Thyroid gland (tissue), 4 donors: ENCODE measurements around the gene DIO3. TPM values are rescaled to one million over a fixed set of nuclear protein-coding genes. Genes with fewer than 3 reads are reported as not detected.

Source experiments
- DNase-seq, 2 donors: peaks; one replicate each; pipeline ENCODE4 v3.0.0-alpha.2; 2019
- H3K27ac ChIP-seq, 3 donors: fragments of 200-600 bp; sonication (generic); 1 replicate in 2 of 3; 2 replicates in 1 of 3; pipeline ENCODE4 v1.5.1; 2016 to 2019; ENCODE audit warnings: mild to moderate bottlenecking in 1 of 3, moderate library complexity in 1 of 3
- H3K27me3 ChIP-seq: fragments of 200-600 bp; sonication (generic); one replicate; pipeline ENCODE4 v1.5.1; 2019
- H3K36me3 ChIP-seq, 2 donors: fragments of 200-600 bp; sonication (generic); one replicate each; pipeline ENCODE4 v1.5.1; 2016 to 2019
- H3K4me1 ChIP-seq, 2 donors: fragments of 200-600 bp; sonication (generic); one replicate each; pipeline ENCODE4 v1.5.1; 2017 to 2019
- H3K4me3 ChIP-seq, 3 donors: fragments of 200-600 bp; sonication (generic); replicated peaks in 1 of 3; 1 replicate in 2 of 3; 2 replicates in 1 of 3; pipeline ENCODE4 v1.5.1; 2016; ENCODE audit warnings: mild to moderate bottlenecking in 1 of 3
- H3K9me3 ChIP-seq: fragments of 200-600 bp; sonication (generic); one replicate; pipeline ENCODE4 v1.5.1; 2017
- CTCF ChIP-seq, 6 experiments: fragments of 200-600 bp in 3 of 6; fragments of 450-650 bp in 3 of 6; sonication (generic) in 3 of 6; IDR thresholded peaks; one replicate each; pipeline ENCODE4 v1.5.1; 2016 to 2019; ENCODE audit warnings: antibody characterized with exemption in 6 of 6, mild to moderate bottlenecking in 2 of 6, inconsistent platforms in 1 of 6, moderate library complexity in 1 of 6
- POLR2A ChIP-seq, 2 donors: fragments of 450-650 bp; IDR thresholded peaks; one replicate each; pipeline ENCODE4 v1.6.1; 2017; ENCODE audit warnings: antibody characterized with exemption in 2 of 2, mild to moderate bottlenecking in 2 of 2, moderate library complexity in 1 of 2
- WGBS, 2 donors: methylation state at CpG; one replicate each; pipeline ENCODE4 v1.1.5; 2017; 5-methylcytosine and 5-hydroxymethylcytosine counted together
- intact Hi-C: fragments of 100-400 bp; cut with DNase I; formaldehyde crosslinking; loops from one replicate; pipeline ENCODE4 v1.15.1; 2023
- total RNA-seq, 4 donors: library from RNA; depleted of rRNA; stranded (reverse); fragments of >200 nt; gene quantifications; one replicate each; pipeline ENCODE4 v1.2.3, GENCODE V29; 2016

Gene DIO3
- total RNA-seq = 10 to 100 TPM in 1 of 4 donors, 1 to 10 TPM in 3; 7.0 to 10.7 (median 7.6) TPM

GRCh38 chr14:101561145-101561896 lies at the start of gene DIO3:
DIO3 (plus strand) TSS chr14:101561495.
- H3K4me3 ChIP-seq = no peak within 1 kb of the TSS
- no peak for DNase-seq
- WGBS, 2 donors = 17 to 33% methylated on average over 20 to 21 of the region's 73 CpGs
- intact Hi-C loops = no loop called here
- H3K9me3 ChIP-seq = no peaks in the 10 kb centered on the region
- H3K4me1 ChIP-seq = no peaks in the 10 kb centered on the region
- no peak for TF ChIP-seq POLR2A (IDR thresholded peaks at IDR 0.05)
- TF ChIP-seq CTCF (IDR thresholded peaks at IDR 0.05) = no peak
- peaks cover 5% of the 10 kb centered on the region for H3K27me3 ChIP-seq
- no peaks in the 10 kb centered on the region for H3K36me3 ChIP-seq
- H3K27ac ChIP-seq = no peak within 1 kb of the TSS

- DNase-seq = no peak
- WGBS, 2 donors = 29 to 48% methylated on average over 18 to 19 of the region's 20 CpGs
- Histone ChIP-seq H3K4me1 (no peaks in the 10 kb centered on the region), H3K4me3 (no peak overlapping the region), H3K27me3 (no peaks in the 10 kb centered on the region), H3K9me3 (no peaks in the 10 kb centered on the region), H3K27ac (no peak overlapping the region), H3K36me3 (no peaks in the 10 kb centered on the region)
- TF ChIP-seq POLR2A (IDR thresholded peaks at IDR 0.05) (no peak), CTCF (IDR thresholded peaks at IDR 0.05) (no peak)
- intact Hi-C loops = no loop called here
Observed at GRCh38 chr14:101511620-101512375, 49.5 kb upstream of the DIO3 start.

- Histone ChIP-seq H3K4me1 (no peaks in the 10 kb centered on the region), H3K4me3 (no peak overlapping the region), H3K9me3 (no peaks in the 10 kb centered on the region), H3K27me3 (no peaks in the 10 kb centered on the region), H3K27ac (no peak overlapping the region), H3K36me3 (no peaks in the 10 kb centered on the region)
- intact Hi-C loops = no loop called here
- TF ChIP-seq CTCF (IDR thresholded peaks at IDR 0.05) = no peak
- no peak for TF ChIP-seq POLR2A (IDR thresholded peaks at IDR 0.05)
- DNase-seq = no peak
- WGBS, 2 donors = 76% methylated on average over 7 of the region's 9 CpGs; no CpG with 5 or more reads in 1 of the 2 donors
Observed at GRCh38 chr14:101512376-101512695, 49.0 kb upstream of the DIO3 start.

- Histone ChIP-seq H3K9me3 (no peaks in the 10 kb centered on the region), H3K27me3 (no peaks in the 10 kb centered on the region), H3K27ac (no peak overlapping the region), H3K4me3 (no peak overlapping the region), H3K4me1 (peaks cover 0 to 8% of the 10 kb centered on the region in 2 donors), H3K36me3 (no peaks in the 10 kb centered on the region)
- intact Hi-C loops = no loop called here
- no peak for TF ChIP-seq POLR2A (IDR thresholded peaks at IDR 0.05)
- TF ChIP-seq CTCF (IDR thresholded peaks at IDR 0.05) = no peak
- WGBS, 2 donors = no CpG with 5 or more reads among the region's 5 CpGs
- DNase-seq = no peak
Observed at GRCh38 chr14:101514136-101514535, 47.2 kb upstream of the DIO3 start.

GRCh38 chr14:101516401-101516800 lies 44.9 kb upstream of the DIO3 start:
- no peaks in the 10 kb centered on the region for H3K9me3 ChIP-seq
- H3K4me3 ChIP-seq = no peak overlapping the region
- H3K36me3 ChIP-seq = no peaks in the 10 kb centered on the region
- H3K4me1 ChIP-seq = peaks cover 0 to 19% of the 10 kb centered on the region in 2 donors
- DNase-seq = no peak
- 90 to 100% methylated on average over 5 to 9 of the region's 9 CpGs for WGBS, 2 donors
- no peak for TF ChIP-seq CTCF (IDR thresholded peaks at IDR 0.05)
- TF ChIP-seq POLR2A (IDR thresholded peaks at IDR 0.05) = no peak
- no peak overlapping the region for H3K27ac ChIP-seq
- no peaks in the 10 kb centered on the region for H3K27me3 ChIP-seq
- intact Hi-C loops = no loop called here
